HEK293T (cell line): ENCODE data around the gene GPR148.

Experiments
- CTCF ChIA-PET: fragments of 350-600 bp; formaldehyde crosslinking; extraction: SDS; loops from one replicate; lab custom pipeline; 2021; ENCODE audit warnings: antibody characterized with exemption, inconsistent platforms; lab: Yijun Ruan, JAX
- POLR2A ChIA-PET: fragments of 350-600 bp; formaldehyde crosslinking; extraction: SDS; loops from one replicate; lab custom pipeline; 2020; ENCODE audit warnings: antibody characterized with exemption, inconsistent platforms; lab: Yijun Ruan, JAX
- DNase-seq: peaks from one replicate; pipeline ENCODE4 v3.0.0; 2012; ENCODE audit warnings: mixed read lengths; ENCODE audit errors: extremely low spot score
- ARNT ChIP-seq: fragments of 450-650 bp; IDR thresholded peaks from 2 replicates; pipeline ENCODE4 v1.6.1; 2017; ENCODE audit warnings: mild to moderate bottlenecking
- BHLHE40 ChIP-seq: fragments of 450-650 bp; IDR thresholded peaks from 2 replicates; pipeline ENCODE4 v1.6.1; 2016; ENCODE audit warnings: mild to moderate bottlenecking, moderate library complexity, borderline replicate concordance
- CTBP1 ChIP-seq: fragments of 450-650 bp; IDR thresholded peaks from 2 replicates; pipeline ENCODE4 v1.6.1; 2016; ENCODE audit warnings: borderline replicate concordance
- ELF4 ChIP-seq: fragments of 450-650 bp; IDR thresholded peaks from 2 replicates; pipeline ENCODE4 v1.6.1; 2017; ENCODE audit warnings: antibody characterized with exemption
- FOXA1 ChIP-seq: fragments of 450-650 bp; IDR thresholded peaks from 2 replicates; pipeline ENCODE4 v1.6.1; 2016; ENCODE audit warnings: mild to moderate bottlenecking
- FOXK2 ChIP-seq: fragments of 450-650 bp; IDR thresholded peaks from 2 replicates; pipeline ENCODE4 v1.6.1; 2016; ENCODE audit warnings: mild to moderate bottlenecking
- FOXM1 ChIP-seq: fragments of 450-650 bp; IDR thresholded peaks from 2 replicates; pipeline ENCODE4 v1.6.1; 2017; ENCODE audit warnings: mild to moderate bottlenecking, borderline replicate concordance
- HDGF ChIP-seq: fragments of 450-650 bp; IDR thresholded peaks from 2 replicates; pipeline ENCODE4 v1.6.1; 2017; ENCODE audit warnings: antibody characterized with exemption, borderline replicate concordance
- L3MBTL2 ChIP-seq: fragments of 450-650 bp; conservative IDR thresholded peaks from 2 replicates; pipeline ENCODE4 v1.6.1; 2016; ENCODE audit warnings: mild to moderate bottlenecking
- LEF1 ChIP-seq: fragments of 450-650 bp; IDR thresholded peaks from 2 replicates; pipeline ENCODE4 v1.6.1; 2017; ENCODE audit warnings: mild to moderate bottlenecking, borderline replicate concordance
- NFRKB ChIP-seq: fragments of 450-650 bp; IDR thresholded peaks from 2 replicates; pipeline ENCODE4 v1.6.1; 2016; ENCODE audit warnings: mild to moderate bottlenecking, moderate library complexity
- SP1 ChIP-seq: fragments of 450-650 bp; IDR thresholded peaks from 2 replicates; pipeline ENCODE4 v1.6.1; 2017
- SUZ12 ChIP-seq: fragments of 450-650 bp; IDR thresholded peaks from 2 replicates; pipeline ENCODE4 v1.6.1; 2016; ENCODE audit warnings: mild to moderate bottlenecking
- TARDBP ChIP-seq: fragments of 450-650 bp; IDR thresholded peaks from 2 replicates; pipeline ENCODE4 v1.6.1; 2016
- ZNF384 ChIP-seq: fragments of 450-650 bp; IDR thresholded peaks from 2 replicates; pipeline ENCODE4 v1.6.1; 2016
- TF ChIP-seq, protein P1 (sequence below): fragments of 450-650 bp; IDR thresholded peaks from 2 replicates; pipeline ENCODE4 v1.6.1; 2016

GPR148 gene

GRCh38 chr2:130759906-130760753 is 31.3 kb downstream of the GPR148 start:
- no peak for TF ChIP-seq HDGF
- TF ChIP-seq ARNT: no peak
- TF ChIP-seq FOXM1: no peak
- no peak for TF ChIP-seq SP1
- no peak for TF ChIP-seq NFRKB
- TF ChIP-seq FOXK2: no peak
- TF ChIP-seq, protein P1, sequence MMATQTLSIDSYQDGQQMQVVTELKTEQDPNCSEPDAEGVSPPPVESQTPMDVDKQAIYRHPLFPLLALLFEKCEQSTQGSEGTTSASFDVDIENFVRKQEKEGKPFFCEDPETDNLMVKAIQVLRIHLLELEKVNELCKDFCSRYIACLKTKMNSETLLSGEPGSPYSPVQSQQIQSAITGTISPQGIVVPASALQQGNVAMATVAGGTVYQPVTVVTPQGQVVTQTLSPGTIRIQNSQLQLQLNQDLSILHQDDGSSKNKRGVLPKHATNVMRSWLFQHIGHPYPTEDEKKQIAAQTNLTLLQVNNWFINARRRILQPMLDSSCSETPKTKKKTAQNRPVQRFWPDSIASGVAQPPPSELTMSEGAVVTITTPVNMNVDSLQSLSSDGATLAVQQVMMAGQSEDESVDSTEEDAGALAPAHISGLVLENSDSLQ: no peak
- TF ChIP-seq TARDBP: no peak
- no peak for TF ChIP-seq LEF1
- CTCF ChIA-PET: interaction anchor here (0.6 kb wide), 1 partner anchor 30 kb away, joined by 4 read pairs; no protein-coding TSS in a partner anchor
- POLR2A ChIA-PET: no interaction called here
- DNase-seq: no peak

GRCh38 chr2:130760754-130761751 is 32.2 kb downstream of the GPR148 start:
- ChIA-PET CTCF (no interaction called here), POLR2A (no interaction called here)
- no peak for DNase-seq
- TF ChIP-seq BHLHE40: no peak
- TF ChIP-seq, protein P1: no peak
- TF ChIP-seq ZNF384: no peak
- TF ChIP-seq SP1: no peak
- no peak for TF ChIP-seq TARDBP

GRCh38 chr2:130762031-130762909 is 33.4 kb downstream of the GPR148 start:
- TF ChIP-seq FOXM1: no peak
- TF ChIP-seq, protein P1: no peak
- no peak for TF ChIP-seq SUZ12
- TF ChIP-seq ELF4: no peak
- no peak for TF ChIP-seq ARNT
- ChIA-PET CTCF (no interaction called here), POLR2A (no interaction called here)
- DNase-seq: no peak

DNA sequence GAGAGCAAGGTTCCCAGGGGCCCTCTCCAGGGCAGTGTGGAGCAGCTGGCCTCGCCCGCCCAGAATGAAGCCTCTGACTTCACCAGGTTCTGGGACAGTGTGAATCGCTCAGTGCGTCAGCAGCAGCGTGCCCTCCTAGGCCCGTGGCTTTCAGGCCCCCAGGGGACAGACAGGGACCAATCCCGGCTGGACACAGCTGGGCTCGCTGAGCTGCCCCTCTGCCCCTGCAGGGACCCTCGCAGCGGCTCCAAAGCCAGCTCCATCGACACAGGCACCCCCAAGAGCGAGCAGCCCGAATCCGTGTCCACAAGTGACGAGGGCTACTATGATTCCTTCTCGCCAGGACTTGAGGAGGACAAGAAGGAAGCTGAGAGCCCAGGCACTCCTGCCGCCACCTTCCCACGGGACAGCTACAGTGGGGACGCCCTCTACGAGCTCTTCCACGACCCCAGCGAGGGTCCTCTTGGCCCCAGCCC is 34.1 kb downstream of the GPR148 start:
- ChIA-PET POLR2A (no interaction called here), CTCF (interaction anchor here (0.7 kb wide), 1 partner anchor 69 kb away, joined by 3 read pairs; no protein-coding TSS in a partner anchor)
- no peak for DNase-seq
- TF ChIP-seq NFRKB (no peak), CTBP1 (no peak), FOXM1 (no peak), LEF1 (no peak), TARDBP (no peak), SP1 (no peak), ELF4 (no peak), BHLHE40 (no peak), L3MBTL2 (no peak), ARNT (no peak), SUZ12 (no peak), FOXA1 (no peak), HDGF (no peak), FOXK2 (no peak), ZNF384 (no peak)
- TF ChIP-seq, protein P1: no peak

DNA sequence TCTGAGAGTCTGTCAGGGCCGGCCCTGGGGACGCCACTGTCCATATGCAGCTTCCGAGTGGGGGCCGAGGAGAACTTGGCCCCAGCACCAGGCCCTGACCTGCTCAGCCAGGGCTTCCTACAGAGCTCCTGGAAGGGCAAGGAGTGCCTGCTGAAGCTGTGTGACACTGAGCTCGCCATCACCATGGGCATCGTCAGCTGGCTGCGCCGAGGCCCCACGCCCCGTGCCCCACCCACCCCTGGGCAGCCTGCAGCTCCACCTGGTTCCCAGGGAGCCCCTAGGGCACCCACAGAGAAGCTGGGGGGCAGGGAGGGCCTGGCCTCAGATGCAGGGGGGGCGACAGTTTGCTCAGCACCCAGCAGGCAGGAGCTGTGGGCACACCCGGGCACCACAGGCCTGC is 34.5 kb downstream of the GPR148 start:
- POLR2A ChIA-PET: no interaction called here
- CTCF ChIA-PET: interaction anchor here (0.7 kb wide), 1 partner anchor 70 kb away, joined by 3 read pairs; no protein-coding TSS in a partner anchor
- TF ChIP-seq NFRKB (no peak), LEF1 (no peak), ELF4 (no peak)
- TF ChIP-seq, protein P1: no peak
- no peak for DNase-seq
